ENCODE measurements around the gene BCAP31.
"Not testable (repeated sequence)": the region's sequence is repeated elsewhere in the genome, so short reads cannot be mapped to it uniquely, and the experiment has no call there.

The BCAP31 gene

DNA sequence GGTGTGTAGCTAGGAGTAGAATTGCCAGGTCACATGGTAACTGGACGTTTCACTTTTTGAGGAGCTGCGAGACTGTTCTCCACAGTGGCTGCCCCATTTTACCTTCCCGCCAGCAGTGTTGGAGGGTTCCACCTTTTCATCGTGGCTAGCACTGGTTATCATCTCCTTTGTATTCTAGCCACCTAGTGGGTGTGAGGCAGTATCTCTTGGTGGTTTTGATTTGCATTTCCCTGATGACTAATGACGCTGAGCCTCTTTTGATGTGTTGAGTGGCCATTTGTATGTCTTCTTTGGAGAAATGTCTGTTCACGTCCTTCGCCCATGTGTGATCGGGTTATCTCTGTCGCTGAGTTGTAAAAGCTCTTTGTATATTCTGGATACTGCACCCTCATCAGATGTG, 11.1 kb upstream of the BCAP31 start:
- no peak for DNase-seq (ENCODE audit: low read depth in 2 of 2)

GRCh38 chrX:153734871-153735270, 10.7 kb upstream of the BCAP31 start:
- no peak for DNase-seq (ENCODE audit: low read depth in 2 of 2)

DNA sequence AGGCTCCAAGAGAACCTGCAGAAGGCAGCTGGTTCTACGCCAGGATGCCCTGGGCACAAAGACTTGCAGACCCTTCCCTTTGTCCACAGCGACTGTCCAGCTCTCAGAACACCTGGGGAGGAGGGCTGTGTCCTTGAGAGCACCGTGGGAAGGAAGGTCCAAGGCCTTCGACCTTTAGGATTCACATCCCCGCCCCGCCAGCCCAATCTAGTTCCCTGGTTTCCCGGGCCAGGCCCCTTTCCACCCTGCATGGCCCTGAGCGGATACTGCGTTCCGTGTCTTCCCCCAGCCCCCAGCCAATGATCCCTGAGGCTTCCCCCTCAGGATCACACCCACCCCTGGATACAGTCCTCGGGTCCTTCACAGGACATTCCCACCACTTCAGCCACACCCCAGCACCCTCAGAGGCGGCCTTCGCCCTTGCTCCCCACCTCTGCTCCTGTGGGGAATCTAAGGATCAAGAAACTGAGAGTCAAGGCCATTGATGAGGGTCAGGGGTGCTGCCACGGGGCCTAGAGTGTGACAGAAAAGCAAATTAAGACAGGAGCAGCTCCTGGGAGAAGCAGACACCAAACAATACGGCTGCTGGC, 9.6 kb upstream of the BCAP31 start:
- no peak for DNase-seq (ENCODE audit: low read depth in 2 of 2)

- DNase-seq (ENCODE audit: low read depth in 2 of 2), result no peak
These were observed 8.2 kb upstream of the BCAP31 start for GRCh38 chrX:153732401-153732800.

- no peak for DNase-seq (ENCODE audit: low read depth in 2 of 2)
These were observed 7.6 kb upstream of the BCAP31 start for GRCh38 chrX:153731845-153732215.

DNA sequence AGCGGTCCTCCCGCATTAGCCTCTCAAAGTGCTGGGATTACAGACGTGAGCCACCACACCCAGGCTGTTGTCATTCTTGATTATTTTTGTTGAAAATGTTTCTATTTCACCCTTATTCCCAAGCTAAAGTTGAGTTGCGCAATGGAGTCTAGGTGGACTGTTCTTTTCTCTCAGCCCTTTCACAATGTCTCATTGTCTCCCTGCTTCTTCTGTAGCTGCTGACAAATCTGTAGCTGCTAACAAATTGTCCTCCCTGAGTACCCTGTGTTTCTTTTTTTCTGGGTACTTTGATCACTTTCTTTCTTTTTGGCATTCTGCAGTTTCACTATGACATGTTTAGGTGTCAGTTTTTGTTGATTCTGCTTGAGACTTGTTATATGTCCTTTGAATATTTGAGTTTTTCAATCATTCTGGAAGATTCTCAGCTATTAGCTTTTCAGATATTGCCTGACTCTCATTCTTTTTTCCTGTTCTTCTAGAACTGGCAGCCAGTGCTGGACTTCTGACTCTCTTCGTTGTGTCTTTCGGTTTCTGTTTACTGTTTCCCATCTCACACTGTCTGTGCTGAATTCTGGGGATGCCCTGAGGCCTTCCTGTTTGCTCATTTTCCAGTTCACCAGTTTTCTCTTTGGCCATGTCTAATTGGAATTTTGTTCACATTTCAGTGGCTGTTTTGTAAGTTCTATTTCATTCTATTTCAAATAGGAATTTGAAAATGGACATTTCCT, 7.1 kb upstream of the BCAP31 start:
- no peak for DNase-seq (ENCODE audit: low read depth in 2 of 2)

DNA sequence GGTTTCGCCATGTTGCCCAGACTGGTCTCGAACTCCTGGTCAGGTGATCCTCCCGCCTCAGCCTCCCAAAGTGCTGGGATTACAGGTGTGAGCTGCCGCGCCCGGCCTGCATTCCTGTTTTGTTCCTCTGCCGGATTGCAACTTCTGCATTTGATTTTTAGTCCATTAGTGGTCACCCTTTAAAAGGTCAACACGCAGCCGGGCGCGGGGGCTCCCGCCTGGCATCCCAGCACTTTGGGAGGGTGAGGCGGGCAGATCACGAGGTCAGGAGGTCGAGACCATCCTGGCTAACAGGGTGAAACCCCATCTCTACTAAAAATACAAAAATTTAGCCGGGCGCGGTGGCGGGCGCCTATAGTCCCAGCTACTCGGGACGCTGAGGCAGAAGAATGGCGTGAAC, 5.9 kb upstream of the BCAP31 start:
- DNase-seq (ENCODE audit: low read depth in 2 of 2), result not testable (repeated sequence)

DNA sequence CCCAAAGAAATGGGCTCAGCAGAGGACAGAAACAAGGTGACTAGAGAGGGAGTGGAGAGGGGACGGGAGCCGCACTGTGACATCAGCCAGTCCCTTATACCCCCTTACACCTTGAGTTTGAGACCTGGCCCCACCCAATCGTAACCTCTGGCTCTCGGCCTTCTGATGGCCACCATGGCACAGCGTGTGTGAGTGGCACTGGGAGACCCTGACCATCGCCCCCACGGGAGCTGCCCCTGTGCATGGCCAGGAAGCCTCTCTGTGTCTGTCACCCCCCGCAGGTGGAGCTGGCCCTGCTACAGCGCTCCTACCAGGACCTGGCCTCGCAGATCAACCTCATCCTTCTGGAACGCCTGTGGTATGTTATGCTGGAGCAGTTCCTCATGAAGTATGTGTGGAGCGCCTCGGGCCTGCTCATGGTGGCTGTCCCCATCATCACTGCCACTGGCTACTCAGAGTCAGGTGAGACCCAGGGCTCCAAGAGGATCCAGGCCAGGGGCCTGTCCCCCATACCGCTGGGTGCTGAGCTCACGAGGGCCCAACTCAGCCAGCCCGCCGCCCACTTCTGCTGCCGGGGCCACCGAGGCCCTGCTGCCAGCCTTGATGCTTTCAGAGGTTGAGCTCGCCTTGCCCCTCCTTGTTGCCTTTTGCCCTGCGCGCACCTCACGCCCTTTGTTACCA, 4.9 kb upstream of the BCAP31 start:
- no peak for DNase-seq (ENCODE audit: low read depth in 2 of 2)

- no peak for DNase-seq (ENCODE audit: low read depth in 2 of 2)
These were observed 3.9 kb upstream of the BCAP31 start for GRCh38 chrX:153728095-153728494.

- no peak for DNase-seq (ENCODE audit: low read depth in 2 of 2)
These were observed 3.1 kb upstream of the BCAP31 start for GRCh38 chrX:153727123-153727931.

DNA sequence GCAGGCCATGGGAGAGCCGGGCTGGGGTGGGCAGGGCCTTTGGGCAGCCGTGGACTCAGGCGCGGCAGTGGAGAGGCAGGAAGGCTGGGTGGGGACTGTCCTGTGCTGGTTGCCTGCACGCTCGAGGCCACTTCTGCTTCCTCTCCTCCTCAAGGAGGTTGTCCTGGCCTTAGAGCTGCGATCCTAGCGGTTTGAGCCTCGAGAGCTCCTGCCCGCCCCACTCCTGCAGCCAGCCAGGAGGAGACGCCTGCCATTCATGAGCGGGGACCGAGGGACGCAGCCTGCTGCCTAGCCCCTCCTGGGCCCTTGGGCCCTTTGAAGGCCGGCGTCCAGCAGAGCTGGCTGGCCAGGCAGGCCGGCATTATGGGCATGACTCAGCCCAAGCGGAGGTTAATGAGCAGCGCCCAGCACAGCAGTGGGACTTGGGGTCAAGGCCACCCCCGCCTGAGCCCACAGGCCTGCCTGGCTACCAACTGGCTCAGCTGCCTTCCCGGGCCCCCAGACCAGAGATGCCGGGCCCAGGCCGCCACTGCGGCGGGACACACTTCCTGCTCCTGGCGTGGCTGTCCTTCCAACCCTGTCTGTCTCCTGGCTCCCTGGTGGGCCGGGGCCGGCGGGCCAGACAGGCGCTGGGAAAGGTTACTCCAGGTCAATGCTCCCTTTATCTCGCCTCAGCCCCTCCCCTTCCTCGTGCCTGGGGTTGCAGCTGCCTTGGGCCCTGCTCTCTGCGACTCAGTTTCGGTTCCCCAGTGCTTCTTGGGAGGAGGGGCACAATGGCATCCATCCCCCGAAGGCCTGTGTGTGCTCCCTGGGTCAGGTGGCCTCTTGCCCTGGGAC, 2.3 kb upstream of the BCAP31 start:
- DNase-seq (ENCODE audit: low read depth in 2 of 2), result no peak

GRCh38 chrX:153725832-153726285, 1.7 kb upstream of the BCAP31 start:
- no peak for DNase-seq (ENCODE audit: low read depth in 2 of 2)

DNA sequence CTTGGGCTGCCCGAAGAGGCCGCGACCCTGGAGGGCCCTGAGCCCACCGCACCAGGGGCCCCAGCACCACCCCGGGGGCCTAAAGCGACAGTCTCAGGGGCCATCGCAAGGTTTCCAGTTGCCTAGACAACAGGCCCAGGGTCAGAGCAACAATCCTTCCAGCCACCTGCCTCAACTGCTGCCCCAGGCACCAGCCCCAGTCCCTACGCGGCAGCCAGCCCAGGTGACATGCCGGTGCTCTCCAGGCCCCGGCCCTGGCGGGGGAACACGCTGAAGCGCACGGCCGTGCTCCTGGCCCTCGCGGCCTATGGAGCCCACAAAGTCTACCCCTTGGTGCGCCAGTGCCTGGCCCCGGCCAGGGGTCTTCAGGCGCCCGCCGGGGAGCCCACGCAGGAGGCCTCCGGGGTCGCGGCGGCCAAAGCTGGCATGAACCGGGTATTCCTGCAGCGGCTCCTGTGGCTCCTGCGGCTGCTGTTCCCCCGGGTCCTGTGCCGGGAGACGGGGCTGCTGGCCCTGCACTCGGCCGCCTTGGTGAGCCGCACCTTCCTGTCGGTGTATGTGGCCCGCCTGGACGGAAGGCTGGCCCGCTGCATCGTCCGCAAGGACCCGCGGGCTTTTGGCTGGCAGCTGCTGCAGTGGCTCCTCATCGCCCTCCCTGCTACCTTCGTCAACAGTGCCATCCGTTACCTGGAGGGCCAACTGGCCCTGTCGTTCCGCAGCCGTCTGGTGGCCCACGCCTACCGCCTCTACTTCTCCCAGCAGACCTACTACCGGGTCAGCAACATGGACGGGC, 1.0 kb upstream of the BCAP31 start:
- no peak for DNase-seq (ENCODE audit: low read depth in 2 of 2)

DNA sequence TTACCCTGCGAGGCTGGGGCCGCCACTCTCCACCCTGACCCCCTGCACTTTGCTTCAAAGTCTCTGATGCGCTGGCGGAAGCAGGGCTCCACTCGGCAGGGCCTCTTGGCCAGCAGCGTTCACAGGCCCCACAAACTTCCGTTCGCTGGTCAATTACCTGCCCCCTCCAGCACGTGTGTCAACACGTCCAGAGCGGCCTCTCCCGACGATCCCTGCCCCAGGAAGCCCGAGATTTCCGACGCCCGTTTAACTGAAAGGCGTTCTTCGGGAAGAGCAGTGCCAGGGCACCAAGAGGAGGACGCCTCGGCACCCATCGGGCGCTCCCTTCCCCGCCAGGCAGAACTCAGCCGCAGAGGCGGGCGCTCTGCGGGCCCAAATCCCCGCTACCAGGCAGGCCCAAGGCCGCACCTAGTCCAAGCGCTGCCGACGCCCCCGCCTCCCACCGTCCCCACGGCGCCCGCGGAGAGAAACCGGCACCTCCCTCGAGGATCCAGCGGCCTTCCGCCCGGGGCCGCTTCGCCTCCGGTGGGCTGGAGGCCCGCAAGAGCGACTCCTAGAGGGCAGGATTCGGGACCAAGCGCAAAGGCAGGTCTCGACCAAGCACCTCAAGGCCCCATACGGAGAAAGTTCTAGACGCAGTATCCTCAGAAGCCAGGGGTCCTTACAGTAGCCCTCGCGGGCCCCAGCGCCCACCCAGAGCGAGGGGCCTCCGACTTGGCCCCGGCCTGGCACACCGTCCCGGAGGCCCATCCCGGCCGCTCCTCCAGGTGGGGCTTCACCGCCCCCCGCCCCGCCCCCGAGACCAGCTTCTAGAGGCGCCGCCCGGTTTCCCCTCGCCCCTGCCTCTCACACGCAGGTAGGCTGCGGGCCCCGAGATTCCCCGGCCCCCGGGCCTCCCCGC, 586 bp downstream of the BCAP31 start:
- no peak for DNase-seq (ENCODE audit: low read depth in 2 of 2)

- no peak for DNase-seq (ENCODE audit: low read depth in 2 of 2)
These were observed 1.4 kb downstream of the BCAP31 start for GRCh38 chrX:153722704-153723350.

DNA sequence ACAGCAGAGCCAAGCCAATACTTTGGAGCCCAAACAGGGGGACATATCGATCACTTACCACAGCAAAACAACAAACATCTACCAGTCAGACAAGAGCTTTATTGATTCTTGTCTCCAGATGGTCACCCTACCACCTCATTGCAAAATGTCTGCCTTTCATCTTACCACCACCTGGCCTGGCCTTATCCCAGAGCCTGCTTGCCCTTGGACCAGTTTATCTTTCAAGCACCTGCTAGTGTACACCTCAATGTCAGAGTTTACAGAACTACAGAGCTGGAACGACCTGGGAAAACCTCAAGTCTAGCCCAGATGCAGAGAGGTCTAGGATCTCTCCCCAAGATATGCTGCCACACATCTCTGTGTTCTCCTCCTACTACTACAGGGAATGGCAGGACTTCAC, 4.5 kb downstream of the BCAP31 start:
- no peak for DNase-seq (ENCODE audit: low read depth in 2 of 2)

GRCh38 chrX:153719238-153719637, 4.9 kb downstream of the BCAP31 start:
- no peak for DNase-seq (ENCODE audit: low read depth in 2 of 2)

GRCh38 chrX:153717445-153717844, 6.7 kb downstream of the BCAP31 start:
- DNase-seq (ENCODE audit: low read depth in 2 of 2), result no peak

GRCh38 chrX:153714256-153714655, 9.9 kb downstream of the BCAP31 start:
- no peak for DNase-seq (ENCODE audit: low read depth in 2 of 2)
